Lower lobe of right lung (tissue), 2 donors: ENCODE measurements around the gene TSEN34. TPM values are rescaled to one million over a fixed set of nuclear protein-coding genes. Genes with fewer than 3 reads are reported as not detected.

Experiments
- ATAC-seq, 2 donors: fragments of 200-7000 bp; cut with Tn5 transposase; one replicate each; pipeline ENCODE4 v1.9.1; 2020 to 2022; ENCODE audit warnings: mild to moderate bottlenecking in 2 of 2, moderate library complexity in 2 of 2
- DNase-seq: peaks from one replicate; pipeline ENCODE4 v3.0.0-alpha.2; 2020
- H3K27ac ChIP-seq: fragments of 200-600 bp; one replicate; pipeline ENCODE4 v1.8.0; 2022
- H3K27me3 ChIP-seq: fragments of 200-600 bp; one replicate; pipeline ENCODE4 v1.8.0; 2022; ENCODE audit warnings: low read depth
- H3K36me3 ChIP-seq: fragments of 200-600 bp; one replicate; pipeline ENCODE4 v1.8.0; 2022; ENCODE audit warnings: mild to moderate bottlenecking
- H3K4me1 ChIP-seq: fragments of 200-600 bp; one replicate; pipeline ENCODE4 v1.8.0; 2022
- H3K4me3 ChIP-seq: fragments of 200-600 bp; one replicate; pipeline ENCODE4 v1.8.0; 2022; ENCODE audit warnings: mild to moderate bottlenecking
- H3K9me3 ChIP-seq: fragments of 200-600 bp; one replicate; pipeline ENCODE4 v1.8.0; 2022
- CTCF ChIP-seq: fragments of 200-600 bp; IDR thresholded peaks from one replicate; pipeline ENCODE4 v1.8.0; 2022; ENCODE audit warnings: antibody characterized with exemption, mild to moderate bottlenecking
- intact Hi-C: fragments of 100-400 bp; cut with DNase I; formaldehyde crosslinking; loops from one replicate; pipeline ENCODE4 v1.11.0; 2022
- total RNA-seq: library from RNA; stranded (reverse); fragmentation: NEBNext Ultra II Directional; extraction: Animal tissue kit (Norgen Biotek cat#: 25700); gene quantifications from one replicate; pipeline ENCODE4 v1.2.1, GENCODE V29; 2021
- donor health status: DM: no; HTN: yes; CAD: no; lungs with severe emphysema.

Gene TSEN34
- total RNA-seq, 1 donor from 2014 or later: 33.8 TPM

GRCh38 chr19:54158812-54159351 lies 32.2 kb upstream of the TSEN34 start:
- H3K9me3 ChIP-seq: no peaks in the 10 kb centered on the region
- H3K27me3 ChIP-seq: no peaks in the 10 kb centered on the region
- H3K36me3 ChIP-seq: peaks cover 44% of the 10 kb centered on the region
- intact Hi-C loops: no loop called here
- no peak for ATAC-seq
- TF ChIP-seq CTCF: no peak
- H3K4me1 ChIP-seq: peaks cover 44% of the 10 kb centered on the region
- peak overlapping the region; percentile 79 for H3K4me3 ChIP-seq
- H3K27ac ChIP-seq: peak overlapping the region; percentile 98
- DNase-seq: no peak

- H3K27me3 ChIP-seq: no peaks in the 10 kb centered on the region
- peaks cover 49% of the 10 kb centered on the region for H3K4me1 ChIP-seq
- H3K4me3 ChIP-seq: peak within 1 kb of the TSS; percentile 79
- H3K9me3 ChIP-seq: no peaks in the 10 kb centered on the region
- H3K27ac ChIP-seq: peak within 1 kb of the TSS; percentile 98
- DNase-seq (peak; percentile 100), ATAC-seq (peak; percentile 93 to 95)
- intact Hi-C loops: no loop called here
- TF ChIP-seq CTCF: no peak
- peaks cover 37% of the 10 kb centered on the region for H3K36me3 ChIP-seq
Measured at GRCh38 chr19:54159352-54160181, 31.5 kb upstream of the TSEN34 start, which contains the start of gene LENG1. Gene LENG1 (minus strand): TSS chr19:54159721. CDS start chr19:54159695, 26 bp downstream.

DNA sequence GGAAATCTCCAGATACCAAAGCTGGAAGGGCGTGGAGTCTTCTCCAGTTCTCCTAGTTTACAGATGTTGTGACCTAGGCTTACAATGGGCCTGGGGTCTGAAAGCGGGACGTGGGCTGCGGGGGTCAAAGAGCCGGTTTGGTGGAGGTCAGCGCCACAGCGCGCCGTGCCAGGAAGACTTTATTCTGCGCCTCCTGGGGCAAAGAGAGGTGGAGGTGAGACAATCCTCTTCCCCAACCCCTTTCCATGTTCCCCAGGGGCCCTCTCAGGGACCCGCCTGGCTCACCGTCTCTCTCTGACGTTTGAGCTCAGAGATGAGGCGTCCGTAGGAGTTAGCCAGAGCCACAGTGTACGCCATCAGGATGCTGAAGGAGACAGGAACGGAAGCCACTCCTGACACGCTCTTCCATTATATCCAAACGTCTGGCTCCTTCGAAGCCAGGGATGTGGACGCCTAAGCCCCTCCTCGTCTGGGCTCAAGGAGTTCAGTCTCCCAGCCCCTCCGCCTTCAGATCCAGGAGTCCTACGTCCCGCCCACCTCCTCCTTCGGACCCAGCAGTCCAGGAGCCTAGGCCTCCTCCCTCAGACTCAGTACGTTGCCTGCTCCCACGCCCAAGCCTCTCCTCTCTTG lies 30.8 kb upstream of the TSEN34 start:
- peak overlapping the region; percentile 86 for H3K27ac ChIP-seq
- no peak for ATAC-seq
- TF ChIP-seq CTCF: no peak
- no peak for DNase-seq
- H3K4me3 ChIP-seq: peak overlapping the region; percentile 79
- H3K27me3 ChIP-seq: peaks cover 1% of the 10 kb centered on the region
- intact Hi-C loops: no loop called here
- peaks cover 29% of the 10 kb centered on the region for H3K36me3 ChIP-seq
- no peaks in the 10 kb centered on the region for H3K9me3 ChIP-seq
- peaks cover 53% of the 10 kb centered on the region for H3K4me1 ChIP-seq

DNA sequence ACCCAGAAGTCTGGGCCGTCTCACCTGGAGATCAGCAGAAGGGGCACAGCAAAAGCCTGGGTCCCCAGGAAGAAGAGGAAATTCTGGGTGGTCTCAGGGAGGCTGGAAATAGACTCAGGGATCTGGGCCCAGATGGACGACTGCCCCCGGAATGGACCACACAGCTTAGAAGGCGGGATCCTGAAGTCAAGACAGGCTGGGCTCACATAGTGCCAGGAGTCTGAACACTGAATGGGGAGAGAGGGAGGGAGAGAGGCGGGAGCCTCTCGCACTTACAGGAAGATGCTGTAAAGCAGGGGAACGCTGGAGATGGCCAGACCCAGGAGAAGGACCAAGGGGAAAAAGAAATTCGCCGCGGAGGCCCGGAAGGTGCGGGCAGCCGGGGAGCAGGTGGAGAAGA lies 30.3 kb upstream of the TSEN34 start:
- no peak for DNase-seq

More for the DNA sequence above, 30.3 kb upstream of the TSEN34 start:
- H3K36me3 ChIP-seq: peaks cover 24% of the 10 kb centered on the region
- H3K27me3 ChIP-seq: peaks cover 4% of the 10 kb centered on the region
- H3K4me1 ChIP-seq: peaks cover 53% of the 10 kb centered on the region
- peak overlapping the region; percentile 79 for H3K4me3 ChIP-seq
- no peak for ATAC-seq
- intact Hi-C loops: no loop called here
- no peak for TF ChIP-seq CTCF
- peak overlapping the region; percentile 86 for H3K27ac ChIP-seq
- H3K9me3 ChIP-seq: no peaks in the 10 kb centered on the region
